Tibial nerve (tissue), 4 donors: ENCODE results near the gene NUDT9. TPM values are rescaled to one million over a fixed set of nuclear protein-coding genes. Genes with fewer than 3 reads are reported as not detected.
"Not testable (repeated sequence)": the region's sequence is repeated elsewhere in the genome, so short reads cannot be mapped to it uniquely, and the experiment has no call there.

Source experiments
- DNase-seq, 2 donors: peaks; one replicate each; pipeline ENCODE4 v3.0.0-alpha.2; 2019; ENCODE audit warnings: low spot score in 2 of 2
- H3K27ac ChIP-seq, 4 donors: fragments of 200-600 bp; sonication (generic) in 3 of 4; one replicate each; pipeline ENCODE4 v1.5.1; 2017 to 2019; ENCODE audit warnings: mild to moderate bottlenecking in 1 of 4
- H3K27me3 ChIP-seq, 2 donors: fragments of 200-600 bp; sonication (generic) in 1 of 2; one replicate each; pipeline versions ENCODE4 v1.5.1 to v1.6.0; 2017 to 2019
- H3K36me3 ChIP-seq, 3 donors: fragments of 200-600 bp; sonication (generic); one replicate each; pipeline ENCODE4 v1.5.1; 2018 to 2019
- H3K4me1 ChIP-seq, 4 donors: fragments of 200-600 bp; sonication (generic) in 3 of 4; one replicate each; pipeline ENCODE4 v1.5.1; 2017 to 2019
- H3K4me3 ChIP-seq, 4 donors: fragments of 200-600 bp; sonication (generic) in 3 of 4; one replicate each; pipeline ENCODE4 v1.5.1; 2017 to 2019; ENCODE audit warnings: mild to moderate bottlenecking in 1 of 4, moderate library complexity in 1 of 4
- H3K9me3 ChIP-seq, 4 donors: fragments of 200-600 bp; sonication (generic) in 3 of 4; one replicate each; pipeline ENCODE4 v1.5.1; 2017 to 2019
- CTCF ChIP-seq, 5 experiments: fragments of 200-600 bp in 3 of 5; fragments of 450-650 bp in 2 of 5; sonication (generic) in 3 of 5; IDR thresholded peaks; one replicate each; pipeline ENCODE4 v1.5.1; 2016 to 2019; ENCODE audit warnings: antibody characterized with exemption in 5 of 5, mild to moderate bottlenecking in 3 of 5, moderate library complexity in 2 of 5
- EP300 ChIP-seq, 2 donors: sonication (generic); formaldehyde crosslinking; IDR thresholded peaks; one replicate each; pipeline ENCODE4 v1.6.1; 2017; ENCODE audit warnings: antibody characterized with exemption in 2 of 2, mild to moderate bottlenecking in 1 of 2
- POLR2A ChIP-seq, 2 donors: fragments of 450-650 bp; IDR thresholded peaks; one replicate each; pipeline ENCODE4 v1.6.1; 2017; ENCODE audit warnings: antibody characterized with exemption in 2 of 2, mild to moderate bottlenecking in 2 of 2, moderate library complexity in 2 of 2
- WGBS, 2 donors: methylation state at CpG; one replicate each; pipeline ENCODE4 v1.1.5; 2018; 5-methylcytosine and 5-hydroxymethylcytosine counted together
- total RNA-seq, 4 donors: library from RNA; depleted of rRNA; stranded (reverse); fragments of >200 nt; gene quantifications; one replicate each; pipeline ENCODE4 v1.1.0, GENCODE V29; 2016

The NUDT9 gene
- total RNA-seq, 4 donors from 2014 or later, result 15.0 to 33.3 (median 24.5) TPM

- Histone ChIP-seq H3K4me1 (no peaks in the 10 kb centered on the region), H3K4me3 (no peak overlapping the region), H3K27ac (no peak overlapping the region), H3K27me3 (no peaks in the 10 kb centered on the region), H3K9me3 (no peaks in the 10 kb centered on the region), H3K36me3 (peaks cover 0 to 77% (median 11%) of the 10 kb centered on the region in 3 donors)
- DNase-seq, result no peak
- WGBS, 2 donors, result 88 to 91% methylated on average over 3 of the region's 3 CpGs
- TF ChIP-seq CTCF (IDR thresholded peaks at IDR 0.05) (no peak), EP300 (IDR thresholded peaks at IDR 0.05) (no peak), POLR2A (IDR thresholded peaks at IDR 0.05) (no peak)
Observed at GRCh38 chr4:87442889-87443288, 20.5 kb downstream of the NUDT9 start.

DNA sequence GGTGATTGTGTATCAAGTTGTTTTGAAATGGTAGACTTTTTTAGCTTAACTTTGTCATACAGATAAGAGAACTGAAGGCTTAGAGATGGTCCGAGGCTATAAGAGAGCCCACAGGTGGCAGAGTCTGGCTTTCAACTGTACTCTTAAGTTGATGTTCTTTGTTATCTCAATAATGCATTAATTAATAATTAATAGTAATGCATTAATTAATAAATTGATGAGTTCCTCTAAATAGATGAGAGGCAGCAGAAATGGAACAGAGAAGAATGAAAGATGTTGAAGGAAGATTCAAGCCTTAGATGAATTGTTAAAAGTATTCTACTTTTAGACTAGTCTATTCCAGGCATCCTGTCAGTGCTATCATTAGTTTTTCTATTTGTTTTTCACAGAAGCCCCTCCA lies 22.4 kb downstream of the NUDT9 start:
- H3K27ac ChIP-seq, result no peak overlapping the region
- TF ChIP-seq CTCF (IDR thresholded peaks at IDR 0.05) (no peak), POLR2A (IDR thresholded peaks at IDR 0.05) (no peak), EP300 (IDR thresholded peaks at IDR 0.05) (no peak)
- no peaks in the 10 kb centered on the region for H3K9me3 ChIP-seq
- no peaks in the 10 kb centered on the region for H3K4me1 ChIP-seq
- WGBS, 2 donors, result 96 to 100% methylated on average over 1 of the region's 1 CpG
- no peak for DNase-seq
- no peaks in the 10 kb centered on the region for H3K27me3 ChIP-seq
- H3K36me3 ChIP-seq, result peaks cover 0 to 76% (median 11%) of the 10 kb centered on the region in 3 donors
- no peak overlapping the region for H3K4me3 ChIP-seq

GRCh38 chr4:87445964-87446363 lies 23.6 kb downstream of the NUDT9 start:
- 60 to 66% methylated on average over 3 of the region's 3 CpGs for WGBS, 2 donors
- no peaks in the 10 kb centered on the region for H3K4me1 ChIP-seq
- H3K36me3 ChIP-seq, result peaks cover 0 to 81% (median 4%) of the 10 kb centered on the region in 3 donors
- H3K4me3 ChIP-seq, result no peak overlapping the region
- no peak overlapping the region for H3K27ac ChIP-seq
- H3K9me3 ChIP-seq, result no peaks in the 10 kb centered on the region
- TF ChIP-seq POLR2A (IDR thresholded peaks at IDR 0.05) (no peak), CTCF (IDR thresholded peaks at IDR 0.05) (no peak), EP300 (IDR thresholded peaks at IDR 0.05) (no peak)
- no peaks in the 10 kb centered on the region for H3K27me3 ChIP-seq
- DNase-seq, result no peak

DNA sequence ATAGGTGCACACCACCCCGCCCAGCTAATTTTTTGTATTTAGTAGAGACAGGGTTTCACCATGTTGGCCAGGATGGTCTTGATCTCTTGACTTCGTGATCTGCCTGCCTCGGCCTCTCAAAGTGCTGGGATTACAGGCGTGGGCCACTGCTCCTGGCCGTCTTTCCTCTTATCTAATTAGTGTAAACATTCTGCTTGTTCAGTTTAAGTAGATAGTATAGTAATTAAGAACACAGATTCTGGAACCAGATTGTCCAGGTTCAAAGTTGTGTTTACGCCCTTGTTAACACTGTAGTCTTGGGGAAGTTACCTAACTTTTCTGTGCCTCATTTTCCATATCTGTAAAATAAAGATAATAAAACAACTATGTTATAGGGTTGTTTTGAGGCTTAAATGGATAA lies 24.0 kb downstream of the NUDT9 start:
- peaks cover 0 to 85% (median 4%) of the 10 kb centered on the region in 3 donors for H3K36me3 ChIP-seq
- H3K27ac ChIP-seq, DNase-seq, H3K27me3 ChIP-seq, H3K4me3 ChIP-seq, H3K9me3 ChIP-seq, H3K4me1 ChIP-seq: not testable (repeated sequence)
- WGBS, 2 donors, result 91 to 93% methylated on average over 6 of the region's 6 CpGs

- Histone ChIP-seq H3K36me3 (peaks cover 0 to 66% (median 0%) of the 10 kb centered on the region in 3 donors), H3K4me3 (no peak overlapping the region), H3K4me1 (no peaks in the 10 kb centered on the region), H3K27ac (no peak overlapping the region), H3K9me3 (no peaks in the 10 kb centered on the region), H3K27me3 (no peaks in the 10 kb centered on the region)
- no peak for DNase-seq
- TF ChIP-seq EP300 (IDR thresholded peaks at IDR 0.05), result no peak
- no peak for TF ChIP-seq POLR2A (IDR thresholded peaks at IDR 0.05)
- no peak for TF ChIP-seq CTCF (IDR thresholded peaks at IDR 0.05)
Observed at GRCh38 chr4:87451537-87451936, 29.2 kb downstream of the NUDT9 start.

GRCh38 chr4:87458913-87459312 lies 36.5 kb downstream of the NUDT9 start:
- Histone ChIP-seq H3K27me3 (no peaks in the 10 kb centered on the region), H3K27ac (no peak overlapping the region), H3K4me1 (no peaks in the 10 kb centered on the region), H3K4me3 (no peak overlapping the region), H3K36me3 (peaks cover 0 to 33% (median 5%) of the 10 kb centered on the region in 3 donors), H3K9me3 (no peaks in the 10 kb centered on the region)
- no peak for DNase-seq
- TF ChIP-seq EP300 (IDR thresholded peaks at IDR 0.05), result no peak
- no peak for TF ChIP-seq POLR2A (IDR thresholded peaks at IDR 0.05)
- TF ChIP-seq CTCF (IDR thresholded peaks at IDR 0.05), result no peak
- WGBS, 2 donors, result 96 to 97% methylated on average over 4 of the region's 4 CpGs
